GM21360 (cell line): ENCODE results near the gene THUMPD1.
"Not testable (repeated sequence)": the region's sequence is repeated elsewhere in the genome, so short reads cannot be mapped to it uniquely, and the experiment has no call there.

Experiments
- ATAC-seq: cut with Tn5 transposase; IDR thresholded peaks from one replicate; pipeline ENCODE4 v1.9.1; 2021; ENCODE audit warnings: mild to moderate bottlenecking, moderate library complexity; ENCODE audit not compliant: unreplicated experiment

THUMPD1 gene

DNA sequence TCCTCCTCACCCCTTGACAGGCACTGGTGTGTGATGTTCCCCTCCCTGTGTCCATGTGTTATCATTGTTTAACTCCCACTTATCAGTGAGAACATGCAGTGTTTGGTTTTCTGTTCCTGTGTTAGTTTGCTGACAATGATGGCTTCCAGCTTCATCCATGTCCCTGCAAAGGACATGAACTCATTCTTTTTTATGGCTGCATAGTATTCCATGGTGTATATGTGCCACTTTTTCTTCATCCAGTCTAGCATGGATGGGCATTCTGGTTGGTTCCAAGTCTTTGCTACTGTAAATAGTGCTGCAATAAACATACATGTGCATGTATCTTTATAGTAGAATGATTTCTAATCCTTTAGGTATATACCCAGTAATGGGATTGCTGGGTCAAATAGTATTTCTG lies 39.9 kb downstream of the THUMPD1 start:
- ATAC-seq: not testable (repeated sequence)

DNA sequence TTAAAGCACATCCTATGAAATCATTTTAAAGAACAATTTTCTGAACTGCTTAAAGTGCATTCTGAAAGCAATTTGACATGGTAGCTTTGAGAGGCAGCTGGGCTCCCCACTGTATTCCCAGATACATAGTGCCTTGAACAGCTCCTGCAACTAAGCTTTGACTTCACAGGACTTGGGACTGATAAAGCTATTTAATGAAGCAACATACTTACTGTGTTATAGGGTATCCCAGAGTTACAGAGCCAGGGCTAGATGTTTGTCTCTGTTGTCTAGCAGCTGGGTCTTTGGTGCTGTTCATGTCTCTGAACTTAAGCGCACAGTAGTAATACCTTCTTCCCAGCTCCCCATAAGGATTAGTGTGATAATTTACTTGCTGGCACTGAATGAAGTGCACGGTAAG lies 45.0 kb downstream of the THUMPD1 start:
- ATAC-seq: no peak

DNA sequence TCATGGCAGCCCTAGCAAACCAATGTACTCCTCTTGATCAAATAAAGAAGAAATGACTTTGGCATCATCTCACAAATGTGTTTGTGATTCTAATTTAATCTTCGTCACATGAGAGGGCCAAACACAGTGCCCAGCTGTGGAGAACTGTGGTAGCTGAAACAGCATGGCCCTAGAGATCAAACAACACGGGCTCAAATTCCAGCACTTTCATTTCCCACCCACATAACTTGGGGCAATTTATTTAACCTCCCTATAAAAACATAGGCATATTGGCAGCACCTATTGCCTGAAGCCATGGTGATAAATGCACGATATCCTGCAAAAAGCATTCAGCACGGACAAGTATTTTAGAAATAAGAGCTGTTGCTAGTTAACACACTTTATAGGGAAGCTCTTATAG lies 46.6 kb downstream of the THUMPD1 start:
- no peak for ATAC-seq

DNA sequence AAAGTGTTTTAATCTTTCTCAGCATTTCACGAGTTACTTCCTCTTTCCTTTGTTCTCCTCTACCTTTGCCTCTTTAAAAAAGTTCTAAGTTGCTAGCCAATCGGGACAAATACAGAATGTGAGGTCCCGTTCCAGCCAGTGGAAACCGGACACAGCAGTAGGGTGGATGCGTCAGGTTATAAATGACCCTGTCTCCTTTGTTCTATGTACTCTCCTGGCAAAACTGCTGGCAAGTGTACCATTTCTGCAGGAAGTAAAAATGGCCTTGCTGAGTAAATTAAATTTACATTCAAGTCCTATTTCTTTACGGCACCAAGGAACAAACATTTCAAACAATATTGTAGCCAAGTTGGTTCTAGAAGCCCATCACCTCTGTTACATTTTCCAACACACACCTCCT lies 47.5 kb downstream of the THUMPD1 start:
- ATAC-seq: not testable (repeated sequence)

DNA sequence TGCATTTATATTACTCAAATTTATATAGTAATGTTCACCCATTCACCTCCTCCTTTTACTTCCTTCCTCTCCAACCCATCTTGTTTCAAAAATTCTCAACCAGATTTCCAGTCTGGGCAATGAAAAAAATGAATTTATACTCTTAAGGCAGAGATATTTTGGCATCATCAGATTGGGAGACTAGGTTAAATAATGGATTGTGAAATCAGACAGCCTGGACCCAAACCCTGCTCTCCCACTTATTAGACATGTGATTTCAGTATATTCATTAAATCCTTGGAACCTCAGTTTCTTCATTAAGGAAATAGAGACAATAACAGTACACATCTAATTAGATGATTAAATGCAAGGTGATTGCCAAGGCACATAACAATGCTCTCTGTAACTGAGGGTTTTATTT lies 52.0 kb downstream of the THUMPD1 start:
- ATAC-seq: no peak

DNA sequence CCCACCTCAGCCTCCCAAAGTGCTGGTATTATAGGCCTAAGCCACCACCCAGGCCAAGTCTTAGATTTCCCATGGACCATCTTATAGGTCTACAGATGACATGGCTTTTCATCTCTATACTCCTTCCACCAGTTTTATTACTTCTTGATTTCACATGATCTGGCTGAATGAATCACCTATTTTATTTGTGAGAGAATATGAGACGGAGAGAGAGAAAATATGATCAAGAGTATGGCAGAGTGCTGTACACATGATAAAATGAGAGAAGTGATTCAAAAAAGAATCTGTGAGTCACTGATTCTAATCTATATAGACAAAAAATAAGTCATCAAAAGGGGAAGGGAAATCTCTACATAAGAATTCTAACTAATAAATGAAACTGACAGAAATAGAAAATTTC lies 57.8 kb downstream of the THUMPD1 start:
- ATAC-seq: no peak
